ENCODE measurements around the gene CPLX1.

DNA sequence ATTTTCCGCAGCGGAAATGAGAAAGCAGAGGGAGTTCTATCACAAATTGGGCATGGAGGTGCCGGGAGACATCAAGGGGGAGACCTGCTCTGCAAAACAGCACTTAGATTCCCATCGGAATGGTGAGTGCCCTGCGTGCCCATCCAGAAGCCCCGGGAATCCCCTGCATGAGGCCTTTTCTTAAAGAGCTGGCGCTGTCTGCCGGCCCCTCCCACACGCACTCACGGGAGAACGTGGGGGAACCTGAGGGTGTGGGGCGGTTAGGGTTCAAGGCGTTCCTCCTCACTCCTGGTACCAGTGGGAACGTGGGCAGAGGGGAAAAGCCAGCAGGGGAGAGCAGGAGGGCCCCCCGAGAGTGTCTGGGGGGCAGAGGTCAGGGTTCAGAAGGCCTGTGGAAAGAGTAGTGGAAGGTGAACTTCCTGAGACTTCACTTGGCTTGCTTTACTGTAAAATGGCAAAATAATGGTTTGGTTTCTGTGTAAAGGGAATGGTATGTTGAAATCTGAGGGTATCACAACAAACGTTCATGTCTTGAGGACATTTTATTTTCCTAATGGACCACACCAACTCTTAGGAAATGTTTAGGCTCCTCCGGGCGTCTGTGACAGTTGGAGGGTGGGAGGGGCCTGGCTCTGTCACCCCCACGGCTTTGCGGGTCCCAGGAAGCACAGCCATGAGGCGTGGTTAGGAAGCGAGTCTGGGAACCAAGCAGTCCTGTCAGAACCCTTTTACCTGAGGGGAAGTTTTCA is 82.3 kb downstream of the CPLX1 start:
- TF ChIP-seq, protein P1, sequence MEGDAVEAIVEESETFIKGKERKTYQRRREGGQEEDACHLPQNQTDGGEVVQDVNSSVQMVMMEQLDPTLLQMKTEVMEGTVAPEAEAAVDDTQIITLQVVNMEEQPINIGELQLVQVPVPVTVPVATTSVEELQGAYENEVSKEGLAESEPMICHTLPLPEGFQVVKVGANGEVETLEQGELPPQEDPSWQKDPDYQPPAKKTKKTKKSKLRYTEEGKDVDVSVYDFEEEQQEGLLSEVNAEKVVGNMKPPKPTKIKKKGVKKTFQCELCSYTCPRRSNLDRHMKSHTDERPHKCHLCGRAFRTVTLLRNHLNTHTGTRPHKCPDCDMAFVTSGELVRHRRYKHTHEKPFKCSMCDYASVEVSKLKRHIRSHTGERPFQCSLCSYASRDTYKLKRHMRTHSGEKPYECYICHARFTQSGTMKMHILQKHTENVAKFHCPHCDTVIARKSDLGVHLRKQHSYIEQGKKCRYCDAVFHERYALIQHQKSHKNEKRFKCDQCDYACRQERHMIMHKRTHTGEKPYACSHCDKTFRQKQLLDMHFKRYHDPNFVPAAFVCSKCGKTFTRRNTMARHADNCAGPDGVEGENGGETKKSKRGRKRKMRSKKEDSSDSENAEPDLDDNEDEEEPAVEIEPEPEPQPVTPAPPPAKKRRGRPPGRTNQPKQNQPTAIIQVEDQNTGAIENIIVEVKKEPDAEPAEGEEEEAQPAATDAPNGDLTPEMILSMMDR (IDR thresholded peaks at IDR 0.05), result no peak
- no peak for TF ChIP-seq POLR2A (IDR thresholded peaks at IDR 0.05)
